Endometrium (tissue), 2 donors: Measurements from ENCODE around the gene NIF3L1.
"Not testable (repeated sequence)": the region's sequence is repeated elsewhere in the genome, so short reads cannot be mapped to it uniquely, and the experiment has no call there.

Source experiments
- FAIRE-seq: peaks from 2 replicates; lab custom pipeline; 2012; peaks lifted over from hg19 to GRCh38; lab: Jason Lieb, UNC
- donor health status: control.
- donor health status: control.

Gene NIF3L1

DNA sequence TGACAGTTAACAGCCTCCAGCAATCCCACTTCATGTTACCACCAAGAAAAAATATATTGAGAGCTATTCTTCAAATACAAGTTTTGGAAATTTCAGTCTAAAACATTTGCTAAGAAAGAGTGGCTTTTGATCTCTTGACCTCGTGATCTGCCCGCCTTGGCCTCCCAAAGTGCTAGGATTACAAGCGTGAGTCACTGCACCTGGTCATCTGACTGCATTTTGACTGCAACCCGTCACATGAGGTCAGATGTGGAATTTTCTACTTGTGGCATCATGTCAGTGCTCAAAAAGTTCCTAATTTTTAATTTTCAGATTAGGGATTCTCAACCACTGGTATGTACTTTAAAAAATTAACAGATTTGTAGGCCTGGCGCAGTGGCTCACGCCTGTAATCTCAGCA lies 15.6 kb upstream of the NIF3L1 start:
- FAIRE-seq, result no peak

GRCh38 chr2:200877443-200877842 lies 11.7 kb upstream of the NIF3L1 start:
- FAIRE-seq, result no peak

GRCh38 chr2:200878289-200878880 lies 10.8 kb upstream of the NIF3L1 start:
- no peak for FAIRE-seq

DNA sequence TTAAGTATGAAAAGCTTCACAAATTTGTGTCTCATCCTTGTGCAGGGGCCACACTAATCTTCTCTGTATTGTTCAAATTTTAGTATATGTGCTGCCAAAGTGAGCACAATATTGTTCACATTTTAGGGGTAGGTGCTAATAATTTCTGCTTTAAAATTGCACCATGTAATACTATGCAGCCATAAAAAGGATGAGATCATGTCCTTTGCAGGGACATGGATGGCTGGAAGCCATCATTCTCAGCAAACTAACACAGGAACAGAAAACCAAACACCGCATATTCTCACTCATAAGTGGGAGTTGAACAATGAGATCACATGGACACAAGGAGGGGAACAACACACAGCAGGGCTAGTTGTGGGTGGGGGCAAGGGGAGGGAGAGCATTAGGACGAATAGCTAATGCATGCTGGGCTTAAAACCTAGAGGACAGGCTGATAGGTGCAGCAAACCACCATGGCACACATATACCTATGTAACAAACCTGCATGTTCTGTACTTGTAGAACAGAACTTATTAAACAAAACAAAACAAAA lies 7.4 kb upstream of the NIF3L1 start:
- FAIRE-seq, result not testable (repeated sequence)

DNA sequence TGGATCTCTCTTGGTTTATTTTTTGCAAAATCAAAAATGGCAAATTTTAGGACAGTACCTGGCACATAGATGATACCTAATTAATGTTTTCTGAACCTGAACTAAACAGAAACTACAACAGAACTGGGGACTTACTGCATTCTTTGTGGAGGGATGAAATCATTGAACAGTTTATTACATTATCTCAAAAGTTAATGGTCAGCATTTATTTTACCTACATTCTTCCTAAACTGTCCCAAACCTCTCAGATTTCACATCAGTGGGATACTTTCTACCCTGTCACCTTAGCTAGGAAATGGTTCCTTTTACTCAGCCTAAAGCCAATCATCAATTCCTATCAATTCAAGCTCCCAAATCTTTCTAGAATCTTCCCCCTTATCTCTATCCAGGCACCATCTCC lies 10.3 kb downstream of the NIF3L1 start:
- no peak for FAIRE-seq

DNA sequence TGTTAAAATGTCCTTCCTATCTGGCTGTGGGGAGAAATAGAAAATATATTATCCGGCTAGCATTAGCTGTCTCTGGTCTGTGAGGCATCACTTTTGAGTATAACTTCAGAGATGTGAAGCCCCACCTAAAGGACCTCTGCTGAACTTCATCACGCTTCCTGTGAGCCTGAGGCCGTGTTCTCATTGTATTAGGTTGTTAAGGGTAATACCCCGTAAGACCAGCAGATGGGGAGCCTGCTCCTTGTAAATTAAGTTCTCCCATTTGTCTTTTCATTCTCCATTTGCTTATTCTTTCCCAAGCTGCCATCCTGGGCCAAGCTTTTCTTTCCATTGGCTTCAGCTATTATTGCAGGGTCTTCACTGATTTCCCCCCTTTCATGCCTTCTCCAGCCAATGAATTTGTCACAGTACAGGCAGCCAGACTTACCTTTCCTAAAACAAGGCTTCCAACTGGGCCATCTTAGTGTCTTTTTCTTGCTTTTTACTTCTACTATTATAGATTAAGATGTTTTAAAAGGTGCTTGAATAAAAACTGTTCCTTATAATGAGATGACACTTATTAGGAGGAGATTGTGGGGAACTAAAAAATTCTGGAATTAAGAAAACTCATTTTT lies 12.4 kb downstream of the NIF3L1 start:
- FAIRE-seq, result peak; percentile 50

GRCh38 chr2:200905618-200906296 lies 16.6 kb downstream of the NIF3L1 start:
- FAIRE-seq, result no peak

DNA sequence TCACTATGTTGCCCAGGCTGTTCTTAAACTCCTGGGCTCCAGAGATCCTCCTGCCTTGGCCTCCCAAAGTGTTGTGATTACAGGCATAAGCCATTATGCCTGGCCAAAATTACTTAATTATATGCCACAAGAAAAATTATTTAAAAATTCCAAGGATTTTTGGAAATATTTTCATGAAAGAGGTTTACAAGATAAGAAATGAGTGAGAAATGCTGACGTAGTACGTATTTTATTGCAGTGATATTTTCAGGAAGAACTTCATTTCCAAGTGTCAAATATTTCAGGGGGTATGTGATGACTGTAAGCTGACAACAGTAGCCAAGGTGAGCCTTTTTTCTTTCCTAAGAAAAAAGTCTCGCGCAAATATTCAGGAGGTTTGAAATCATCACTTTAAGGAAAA lies 20.8 kb downstream of the NIF3L1 start:
- no peak for FAIRE-seq

DNA sequence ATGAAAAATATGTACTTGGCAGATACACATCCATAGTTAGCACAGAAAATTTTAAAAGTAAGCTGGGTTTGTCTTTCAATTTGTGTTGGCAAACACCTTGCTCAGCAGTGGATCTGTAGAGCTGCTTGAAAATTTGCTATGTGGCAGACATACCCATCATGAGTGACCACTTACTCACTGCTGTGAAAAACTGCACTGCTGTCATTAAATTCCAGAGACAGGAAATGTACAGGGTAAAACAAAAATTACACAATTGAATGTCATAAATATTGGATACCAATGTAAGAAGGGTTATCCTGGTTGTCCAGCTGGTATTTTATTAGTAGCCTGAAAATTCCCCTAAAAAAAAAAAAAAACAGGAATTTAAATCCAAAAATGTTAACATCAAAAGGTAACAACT lies 24.5 kb downstream of the NIF3L1 start:
- no peak for FAIRE-seq

GRCh38 chr2:200922439-200922838 lies 33.3 kb downstream of the NIF3L1 start:
- no peak for FAIRE-seq

DNA sequence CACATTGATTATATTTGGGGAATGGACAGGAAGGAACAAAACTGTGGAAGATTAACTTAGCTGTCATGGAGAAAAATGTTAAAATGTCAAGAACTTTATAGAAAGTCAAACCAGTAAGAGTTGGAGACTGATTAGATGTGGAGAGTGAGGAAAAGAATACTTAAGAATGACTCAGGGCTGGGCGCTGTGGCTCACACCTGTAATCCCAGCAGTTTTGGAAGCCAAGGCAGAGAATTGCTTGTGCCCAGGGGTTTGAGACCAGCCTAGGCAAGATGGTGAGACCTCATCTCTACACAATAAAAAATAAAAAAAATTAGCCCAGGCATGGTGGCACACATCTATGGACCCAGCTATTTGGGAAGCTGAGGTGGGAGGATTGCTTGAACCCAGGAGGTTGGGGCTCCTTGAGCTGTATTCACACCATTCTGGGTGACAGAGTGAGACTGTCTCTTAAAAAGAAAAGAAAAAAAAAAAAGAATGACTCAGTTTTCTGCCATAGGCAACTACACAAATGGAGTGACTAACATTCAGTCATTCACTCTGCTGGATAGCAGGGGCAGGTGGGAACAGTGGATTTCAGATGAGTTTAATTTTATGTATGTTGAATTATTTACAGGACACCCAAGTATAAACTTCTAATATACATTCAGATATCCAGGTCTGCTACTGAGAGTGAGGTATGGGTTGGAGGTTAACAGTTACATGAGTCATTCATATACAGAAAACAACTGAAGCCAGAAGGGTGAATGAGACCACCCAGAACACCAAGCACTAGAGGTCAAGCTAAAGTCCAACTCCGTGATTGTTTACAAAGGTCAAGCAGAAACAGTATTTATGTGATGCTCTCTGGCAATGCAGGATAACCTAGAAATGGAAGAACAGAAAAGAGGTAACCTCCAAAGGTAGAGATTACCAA lies 40.4 kb downstream of the NIF3L1 start:
- no peak for FAIRE-seq

DNA sequence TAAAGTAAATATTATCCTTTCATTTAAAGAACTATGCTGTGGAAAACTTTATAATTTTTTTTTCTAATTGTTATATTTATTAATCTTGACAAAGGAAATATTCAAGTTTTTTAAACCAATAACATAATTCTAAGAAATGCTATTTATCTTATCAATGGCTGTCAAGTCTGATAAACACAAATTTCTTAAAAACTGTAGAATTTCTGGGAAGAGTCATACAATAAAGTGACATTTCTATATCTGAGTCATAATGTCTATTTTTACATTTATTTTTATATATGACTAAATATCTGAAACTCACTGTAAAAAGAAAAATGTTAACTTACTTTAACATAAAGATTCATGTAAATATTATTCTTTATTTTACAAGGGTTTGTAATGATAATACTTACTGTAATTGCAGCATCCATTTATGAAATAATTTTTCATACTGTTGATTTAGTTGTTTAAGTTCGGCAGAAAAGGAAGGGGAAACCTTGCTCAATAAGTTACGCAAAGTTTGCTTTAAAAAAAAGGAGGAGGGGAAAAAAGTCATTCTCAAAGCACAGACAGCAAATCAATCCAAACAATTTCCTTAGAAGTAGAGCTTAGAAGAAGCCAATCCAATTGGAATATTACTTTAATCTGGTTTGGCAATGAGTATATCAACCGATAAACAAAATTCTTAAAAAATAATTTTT lies 41.9 kb downstream of the NIF3L1 start:
- FAIRE-seq, result no peak

- FAIRE-seq, result no peak
These were observed 50.7 kb downstream of the NIF3L1 start for GRCh38 chr2:200939832-200940231.

DNA sequence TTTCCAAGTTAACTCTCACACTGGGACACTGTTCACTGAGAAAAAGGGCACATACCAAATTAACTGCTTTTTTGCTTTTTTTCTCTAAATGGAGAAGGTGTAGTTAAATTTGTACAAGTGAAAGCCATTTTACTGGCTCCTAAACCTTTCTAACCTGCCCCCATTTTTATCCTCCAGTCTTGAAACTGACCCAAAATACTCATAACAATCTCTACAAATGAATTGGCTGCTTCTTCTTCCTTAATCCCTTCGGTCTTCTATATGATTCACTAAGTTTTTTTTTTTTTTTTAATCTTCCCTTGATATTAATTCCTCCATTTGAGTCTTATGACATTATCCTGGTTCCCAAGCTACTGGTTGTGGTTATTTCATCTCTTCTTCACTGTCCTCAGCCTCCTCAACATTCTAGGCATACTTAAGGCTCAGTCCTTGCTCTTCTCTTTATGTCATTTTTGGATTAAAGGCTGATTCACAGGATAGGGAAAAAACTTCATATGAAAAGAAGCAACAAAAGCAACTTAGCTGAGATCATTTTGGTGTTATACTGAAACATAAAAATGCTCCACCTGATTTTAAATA lies 54.4 kb downstream of the NIF3L1 start:
- FAIRE-seq, result no peak

GRCh38 chr2:200944467-200945394 lies 55.6 kb downstream of the NIF3L1 start:
- FAIRE-seq, result no peak

GRCh38 chr2:200945395-200945729 lies 56.2 kb downstream of the NIF3L1 start:
- FAIRE-seq, result no peak

GRCh38 chr2:200950378-200950777 lies 61.2 kb downstream of the NIF3L1 start:
- FAIRE-seq, result no peak
